Epidermal melanocyte (primary cell): Measurements from ENCODE around the gene ZNF827.

ENCODE experiments used
- DNase-seq: peaks from one replicate; pipeline ENCODE4 v3.0.0; 2011; ENCODE audit warnings: low spot score; ENCODE audit not compliant: insufficient read length

ZNF827 gene

DNA sequence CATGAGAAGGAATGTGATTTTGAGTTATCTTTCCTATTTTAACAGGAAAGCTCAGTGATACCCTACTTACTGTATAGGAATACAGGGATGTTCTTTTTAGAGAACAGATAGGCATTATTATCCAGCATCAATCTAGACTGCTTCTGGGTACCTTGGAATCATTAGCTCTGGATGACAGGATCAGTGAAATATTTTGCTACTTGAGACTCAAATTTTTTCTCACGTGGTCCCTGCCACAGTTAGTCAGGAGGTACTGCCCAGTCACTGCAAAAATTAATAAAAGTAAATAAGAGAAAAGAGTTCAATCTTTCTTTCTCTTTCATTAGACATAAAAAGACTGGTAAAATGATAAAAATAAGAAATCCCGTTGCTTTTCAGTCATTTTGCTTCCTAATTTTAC, 5.5 kb downstream of the ZNF827 start:
- no peak for DNase-seq

DNA sequence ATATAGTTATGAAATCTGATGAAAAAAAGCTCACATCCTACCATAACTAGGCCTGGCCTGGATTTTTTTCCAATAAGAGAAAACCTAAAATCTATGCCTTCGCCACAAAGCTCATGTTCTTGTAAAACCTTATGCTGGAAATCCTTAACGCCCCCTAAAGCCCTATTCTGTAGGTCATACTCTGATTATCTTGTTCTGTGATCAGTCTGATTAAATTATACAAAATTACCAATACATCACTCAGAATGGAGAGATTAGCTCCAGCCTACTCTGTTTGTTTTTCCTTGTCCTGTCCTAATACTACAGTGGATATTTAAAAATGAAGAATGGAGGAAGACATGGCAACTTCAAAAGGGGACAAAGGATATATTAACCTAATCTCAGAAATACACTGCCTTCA, 7.2 kb downstream of the ZNF827 start:
- DNase-seq, result no peak

DNA sequence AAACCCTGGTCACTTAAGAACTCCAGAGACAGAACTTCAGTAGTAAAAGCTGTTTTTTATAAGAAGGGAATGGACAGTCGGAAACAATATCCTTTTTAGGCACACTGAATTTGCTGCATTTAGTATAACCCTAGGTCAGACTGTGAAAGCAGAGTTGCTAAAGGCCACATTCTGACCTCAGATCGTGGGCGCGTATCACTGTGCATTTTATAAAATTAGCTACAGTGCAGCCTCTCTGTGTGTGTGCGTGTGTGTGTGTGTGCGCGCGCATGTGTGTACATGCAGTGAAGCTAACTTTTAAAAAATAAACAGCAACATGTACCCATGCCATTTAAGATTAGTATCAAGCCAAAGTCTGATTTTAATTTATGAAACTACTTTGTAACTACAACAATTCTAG, 8.0 kb downstream of the ZNF827 start:
- no peak for DNase-seq

DNA sequence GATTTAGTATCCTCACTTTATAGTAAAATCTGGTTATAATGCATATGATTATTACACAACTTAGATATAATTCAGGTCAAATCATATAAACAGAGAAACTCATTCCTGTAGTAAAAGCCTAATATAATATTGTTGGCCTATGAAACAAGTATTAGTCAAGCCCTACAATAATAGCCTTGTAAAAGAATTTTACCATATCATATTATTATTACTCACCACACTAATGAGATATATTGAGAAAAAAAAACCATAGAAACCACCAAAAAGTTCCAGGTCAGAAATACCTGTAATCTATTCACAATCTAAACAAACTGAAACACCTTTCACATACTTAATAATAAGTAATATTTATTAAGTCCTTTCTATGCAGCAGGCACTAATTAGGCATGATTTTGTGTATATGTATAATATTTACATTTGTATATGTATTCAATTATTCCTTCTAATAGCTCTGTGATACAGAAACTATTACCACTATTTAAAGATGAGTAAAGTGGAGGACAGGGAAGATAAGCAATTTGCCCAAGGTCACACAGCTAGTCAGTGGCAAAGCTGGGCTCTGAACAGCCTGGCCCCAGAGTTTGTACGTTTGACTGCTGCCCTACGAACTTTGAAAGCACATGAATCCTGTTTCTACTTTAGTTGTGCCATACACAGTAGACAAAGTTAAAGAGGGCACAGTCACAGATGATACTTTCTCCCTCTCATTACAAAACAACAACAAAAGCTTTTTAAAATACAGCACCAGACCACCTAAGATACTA, 9.0 kb downstream of the ZNF827 start:
- DNase-seq, result no peak

DNA sequence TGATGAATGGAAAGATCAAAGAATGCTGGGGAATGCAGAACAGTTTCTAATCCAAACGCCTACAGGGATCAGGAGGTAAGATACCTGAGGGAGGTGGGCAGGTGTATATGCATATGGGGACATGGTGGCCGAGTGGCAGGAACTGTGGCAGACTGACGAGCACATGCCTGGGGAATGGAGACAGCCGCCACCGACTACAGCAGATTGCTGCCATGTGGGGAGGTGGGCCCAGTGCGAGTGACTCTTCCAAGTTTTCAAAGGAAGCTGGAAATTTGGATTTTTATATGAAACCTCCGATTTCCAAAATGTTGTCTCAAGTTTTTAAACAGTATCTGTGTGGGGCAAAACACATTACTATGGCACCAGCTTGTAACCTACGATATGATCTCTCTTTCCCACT, 9.9 kb downstream of the ZNF827 start:
- no peak for DNase-seq

DNA sequence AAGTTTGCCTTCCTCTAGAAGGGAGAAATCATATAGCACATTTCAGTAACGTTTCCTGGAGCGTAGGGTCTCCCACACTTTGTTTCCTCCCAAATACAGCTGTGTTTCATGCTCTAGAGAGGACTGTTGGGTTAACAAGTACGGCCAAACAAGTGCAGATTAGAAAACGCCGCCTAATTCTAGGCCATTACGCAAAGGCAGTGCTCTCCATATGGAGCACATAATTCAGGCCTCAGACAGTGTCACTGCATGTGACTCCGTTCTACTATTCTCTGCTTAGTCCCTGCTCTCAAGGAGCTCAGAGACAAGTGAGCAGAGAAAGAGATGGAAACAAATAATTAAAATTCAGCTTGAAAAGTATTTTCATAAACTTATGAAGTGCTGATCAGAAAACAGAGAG, 11.6 kb downstream of the ZNF827 start:
- DNase-seq, result no peak

GRCh38 chr4:145921231-145921630, 17.4 kb downstream of the ZNF827 start:
- DNase-seq, result no peak

DNA sequence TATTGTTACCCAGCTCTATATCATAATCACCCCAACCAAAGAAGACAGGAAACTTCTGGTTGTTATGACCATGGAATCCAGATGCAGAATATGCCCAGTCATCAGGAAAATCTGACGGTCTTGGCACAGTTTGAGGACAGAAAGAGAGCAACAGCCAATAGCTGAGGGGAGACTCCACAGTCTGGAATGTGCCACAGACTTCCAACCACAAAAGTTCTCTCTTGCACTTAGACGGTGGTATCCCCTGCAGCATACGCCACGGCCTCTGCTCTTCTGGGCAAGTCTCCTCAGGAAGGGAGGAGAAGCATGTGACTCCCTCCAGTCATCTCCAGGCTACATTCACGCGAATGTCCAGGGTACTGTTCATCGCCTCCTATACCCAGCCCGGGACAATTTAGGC, 18.4 kb downstream of the ZNF827 start:
- peak; percentile 84 for DNase-seq

GRCh38 chr4:145912376-145912775, 26.2 kb downstream of the ZNF827 start:
- no peak for DNase-seq

DNA sequence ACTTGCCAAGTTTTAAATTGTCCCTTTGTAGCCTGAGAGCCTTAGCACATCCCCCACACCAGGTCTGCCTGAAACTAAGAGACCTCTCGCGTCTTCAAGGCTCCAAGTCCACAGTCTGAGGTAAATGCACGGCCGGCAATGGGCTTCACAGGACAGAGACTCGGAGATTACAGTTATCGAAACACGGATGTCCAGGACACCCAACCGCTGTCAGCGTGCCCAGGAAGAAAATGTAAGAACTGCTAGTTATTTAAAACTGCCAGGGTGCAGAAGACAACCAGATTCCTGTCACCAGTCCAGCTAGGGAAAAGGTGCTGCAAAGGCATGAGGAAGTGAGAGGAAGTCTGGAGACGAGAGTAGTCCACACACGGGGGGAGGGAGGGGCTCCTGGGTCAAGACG, 28.9 kb downstream of the ZNF827 start:
- no peak for DNase-seq

DNA sequence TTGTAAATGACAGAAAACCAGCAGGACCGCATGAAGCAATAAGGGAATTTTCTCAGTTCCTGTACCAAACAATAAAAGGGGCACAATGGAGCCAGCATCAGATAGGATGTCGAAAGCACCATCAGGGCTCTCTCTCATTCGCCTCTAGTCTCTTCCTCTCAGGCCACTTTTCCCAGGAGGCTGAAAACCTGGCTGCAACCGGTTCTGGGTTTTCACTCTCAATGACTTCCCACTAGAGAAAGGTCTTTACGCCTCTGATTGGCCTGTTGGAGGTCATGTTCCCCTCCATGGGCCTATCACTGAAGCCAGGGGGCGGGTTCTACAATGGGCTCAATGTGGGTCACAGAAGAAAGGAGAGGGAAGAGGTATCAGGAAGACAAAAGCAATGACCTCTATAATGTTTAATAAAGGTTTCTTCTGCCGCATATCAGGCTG, 29.3 kb downstream of the ZNF827 start:
- no peak for DNase-seq

DNA sequence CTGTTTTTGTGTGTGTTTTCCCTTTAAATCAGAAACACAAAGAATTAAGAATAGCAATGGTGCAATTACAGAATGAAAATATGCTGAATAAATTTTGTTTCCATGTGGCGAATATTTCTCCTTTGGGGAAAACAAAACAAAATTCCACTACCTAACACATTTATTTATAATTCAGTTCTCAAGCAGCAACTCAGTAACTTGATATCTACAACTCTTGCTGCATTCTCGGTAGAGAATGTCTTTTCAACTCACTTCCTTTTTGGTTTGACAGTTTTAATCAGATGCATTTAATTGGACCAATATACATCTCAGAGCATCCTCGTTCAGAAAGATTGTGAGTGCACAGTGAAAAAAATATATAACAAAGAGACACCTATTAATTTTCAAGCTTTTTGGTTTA, 30.8 kb downstream of the ZNF827 start:
- DNase-seq, result no peak

DNA sequence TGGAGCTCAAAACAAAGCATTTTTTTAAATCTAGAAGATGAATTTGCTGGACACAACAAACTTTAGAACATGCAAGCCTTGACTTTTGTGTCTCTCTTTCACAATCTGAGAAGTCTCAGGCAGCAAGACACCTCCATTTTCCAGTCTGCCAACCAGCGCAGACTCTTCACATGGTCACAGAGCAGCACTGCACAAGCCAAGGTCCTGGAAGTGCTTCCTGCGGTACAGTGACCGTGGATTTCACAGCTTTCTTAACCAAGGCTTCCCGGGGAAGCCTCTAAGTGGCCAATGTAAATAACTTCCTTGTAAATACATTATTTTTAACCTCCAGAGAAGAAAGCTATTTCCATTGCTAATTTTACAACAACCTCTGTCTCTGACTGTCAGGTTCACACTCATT, 31.2 kb downstream of the ZNF827 start:
- no peak for DNase-seq

- DNase-seq, result no peak
Measured at GRCh38 chr4:145904413-145905177, 34.0 kb downstream of the ZNF827 start.

DNA sequence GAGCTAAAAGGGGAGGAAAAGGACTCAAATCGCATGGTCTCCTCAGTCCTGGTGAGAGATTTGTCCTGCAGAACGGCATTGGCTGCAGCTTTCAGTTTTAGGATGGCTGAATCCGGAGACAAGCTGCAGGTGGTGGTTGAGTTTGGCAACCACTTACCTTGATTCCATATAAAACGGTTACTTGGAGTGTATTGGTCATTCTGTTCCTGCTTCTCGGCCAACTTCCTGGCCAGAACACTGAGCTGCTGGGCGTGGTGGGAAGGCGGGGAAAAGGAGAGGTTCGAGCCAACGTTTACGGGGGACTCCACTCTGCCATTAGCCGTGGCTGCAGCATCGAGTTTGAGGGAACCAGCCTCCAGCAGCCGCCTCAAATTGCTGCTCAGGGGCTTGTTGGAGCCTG, 36.1 kb downstream of the ZNF827 start:
- no peak for DNase-seq

DNA sequence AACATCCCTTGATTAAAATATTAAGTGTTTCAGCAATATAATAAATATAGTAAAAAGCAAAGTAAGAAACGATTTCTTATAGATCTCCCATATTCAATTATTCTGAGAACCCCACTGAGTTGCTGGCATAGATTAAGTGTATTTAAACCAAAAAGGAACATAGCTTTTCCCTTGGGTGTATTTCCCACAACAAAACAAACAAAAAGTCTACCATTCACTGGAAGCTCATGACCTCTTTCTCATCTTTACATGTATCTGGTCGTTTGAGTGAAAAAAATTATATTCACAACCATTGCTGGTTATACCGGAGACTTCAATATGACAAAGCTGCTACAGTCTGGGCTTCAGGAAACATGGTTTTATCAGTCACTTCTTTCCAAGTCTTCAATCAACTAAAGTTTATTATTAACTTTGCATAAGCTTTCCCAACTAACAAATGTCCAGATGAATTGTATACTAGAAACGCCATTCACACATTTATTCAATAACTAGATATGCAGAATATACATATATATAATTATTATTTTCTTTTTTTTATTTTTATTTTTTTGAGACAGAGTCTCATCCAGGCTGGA, 38.6 kb downstream of the ZNF827 start:
- DNase-seq, result no peak

- no peak for DNase-seq
Measured at GRCh38 chr4:145898926-145899531, 39.6 kb downstream of the ZNF827 start.

DNA sequence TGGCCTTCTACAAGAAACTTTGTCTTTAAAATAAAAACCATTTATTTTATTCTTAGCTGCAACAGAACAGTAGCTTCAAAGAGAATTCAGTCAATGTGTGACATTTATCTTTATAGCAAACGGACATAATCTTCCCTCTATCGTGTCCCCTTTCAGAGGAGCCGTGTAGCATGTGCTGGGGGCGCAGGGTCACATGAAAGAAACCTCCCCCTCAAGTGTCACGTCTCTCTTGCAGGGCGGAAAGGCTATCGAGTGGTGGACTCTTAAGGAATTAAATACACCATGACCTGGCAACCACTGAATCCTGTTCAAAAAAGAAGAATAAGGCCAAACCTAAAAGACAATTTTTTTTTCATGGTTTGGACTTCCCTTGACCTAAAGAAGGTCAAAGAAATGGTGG, 40.2 kb downstream of the ZNF827 start:
- DNase-seq, result no peak

DNA sequence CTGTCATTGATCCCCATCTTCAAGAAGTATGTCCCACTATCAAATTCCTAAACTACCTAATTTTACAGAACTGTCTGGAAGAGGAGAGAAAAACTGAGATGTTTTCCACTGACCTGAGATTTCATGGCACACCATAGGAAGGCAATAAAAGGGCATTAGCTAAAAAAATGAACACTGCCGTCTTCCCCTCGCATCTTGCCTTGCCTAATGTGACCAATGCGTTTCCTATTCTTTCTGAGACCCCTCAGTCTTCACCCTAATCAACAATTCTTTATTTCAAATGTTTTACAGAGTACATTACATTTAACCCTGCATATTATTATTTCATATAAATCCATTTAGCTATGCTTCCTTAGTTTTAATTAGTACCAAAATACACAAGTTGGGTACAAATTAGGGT, 43.6 kb downstream of the ZNF827 start:
- no peak for DNase-seq

DNA sequence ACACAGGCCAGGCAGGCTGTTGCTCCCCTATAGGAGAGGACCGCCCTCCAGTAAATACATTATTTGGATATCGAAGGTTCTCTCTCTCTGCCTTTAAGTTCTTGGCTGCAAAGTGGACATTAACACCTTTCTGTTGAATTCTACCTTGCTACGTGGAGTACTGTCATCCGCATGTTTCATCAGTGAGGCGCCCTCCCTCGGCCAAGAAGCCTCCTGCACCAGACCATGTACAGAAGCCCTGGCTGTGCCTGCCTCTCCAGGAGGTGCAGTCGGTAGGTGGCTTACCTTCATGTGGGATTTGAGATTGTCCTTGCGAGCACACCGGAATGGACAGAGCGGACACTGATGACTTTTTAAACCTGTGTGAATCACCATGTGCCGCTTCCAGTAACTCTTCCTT, 46.7 kb downstream of the ZNF827 start:
- no peak for DNase-seq

DNA sequence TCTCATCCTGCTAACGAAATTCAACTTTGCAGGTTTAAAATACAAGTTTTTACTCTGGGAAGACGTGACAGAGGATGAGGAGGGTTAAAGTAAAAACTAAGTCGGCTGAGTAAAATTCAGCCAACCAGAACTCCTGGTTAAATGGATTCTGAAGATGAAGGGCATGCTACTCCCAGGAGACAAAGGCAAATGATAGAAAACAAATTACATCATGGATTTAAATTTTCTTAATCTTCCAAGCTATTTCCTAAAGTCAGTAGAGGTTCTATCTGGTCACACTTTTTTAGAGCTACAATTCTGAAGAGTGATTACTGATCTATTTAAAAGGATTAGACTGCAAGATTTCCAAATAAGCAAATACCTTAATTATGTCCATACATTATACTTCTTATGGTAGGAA, 47.9 kb downstream of the ZNF827 start:
- no peak for DNase-seq

GRCh38 chr4:145888393-145888792, 50.2 kb downstream of the ZNF827 start:
- no peak for DNase-seq
